ENCODE data around the gene RGS8. TPM values are rescaled to one million over a fixed set of nuclear protein-coding genes. Genes with fewer than 3 reads are reported as not detected.

The RGS8 gene, protein sequence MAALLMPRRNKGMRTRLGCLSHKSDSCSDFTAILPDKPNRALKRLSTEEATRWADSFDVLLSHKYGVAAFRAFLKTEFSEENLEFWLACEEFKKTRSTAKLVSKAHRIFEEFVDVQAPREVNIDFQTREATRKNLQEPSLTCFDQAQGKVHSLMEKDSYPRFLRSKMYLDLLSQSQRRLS
- total RNA-seq (2022) (not detected in 2 replicates), Bru-seq, nascent RNA (not detected), BruChase-seq, experiment 1, labeled RNA remaining after a 6-hour chase (not detected), BruChase-seq, experiment 2, labeled RNA remaining after a 2-hour chase (not detected)
- long read RNA-seq, result 0 reads

DNA sequence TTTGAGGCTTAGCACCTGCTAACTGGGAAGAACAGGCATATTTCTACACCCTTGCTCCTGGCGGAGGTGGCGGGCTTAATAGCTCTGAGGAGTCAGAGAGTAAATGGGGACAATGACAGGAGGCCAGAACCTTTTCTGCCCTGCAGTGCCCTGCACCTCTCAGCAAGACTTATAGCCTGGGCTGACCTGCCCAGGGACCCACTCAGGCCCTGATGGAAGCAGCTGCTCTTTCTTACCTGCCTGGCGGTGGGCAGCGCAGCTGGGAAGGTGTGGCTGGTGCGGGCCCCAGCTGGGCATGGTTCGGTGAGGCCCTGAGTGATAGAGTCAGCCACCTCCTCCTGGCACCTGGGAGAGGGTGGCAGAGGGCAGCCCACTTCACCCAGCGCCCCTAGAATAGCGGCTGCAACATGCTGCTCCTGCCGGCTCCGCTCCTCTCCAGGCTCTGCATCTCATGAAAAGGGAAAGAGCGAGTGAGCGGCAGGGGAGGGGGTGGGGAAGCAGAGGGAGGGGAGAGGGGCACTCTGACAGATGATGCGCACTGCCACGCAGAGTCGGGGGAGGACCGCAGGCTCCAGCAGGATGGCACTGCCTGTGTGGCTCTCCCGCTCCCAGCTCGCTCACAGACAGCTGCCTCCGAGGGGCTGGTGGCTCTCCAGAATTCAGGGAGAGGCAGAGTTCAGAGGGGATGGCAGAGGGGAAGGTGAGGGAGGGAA lies at the start of gene RGS8:
TSS of gene RGS8 (minus strand) at position 472 of the 713 bp plus-strand sequence. CDS start 14,938 bp downstream, outside the sequence.
- no peaks in the 10 kb centered on the region for H3K4me1 Mint-ChIP-seq (ENCODE audit: low read depth, unreplicated experiment)

DNA sequence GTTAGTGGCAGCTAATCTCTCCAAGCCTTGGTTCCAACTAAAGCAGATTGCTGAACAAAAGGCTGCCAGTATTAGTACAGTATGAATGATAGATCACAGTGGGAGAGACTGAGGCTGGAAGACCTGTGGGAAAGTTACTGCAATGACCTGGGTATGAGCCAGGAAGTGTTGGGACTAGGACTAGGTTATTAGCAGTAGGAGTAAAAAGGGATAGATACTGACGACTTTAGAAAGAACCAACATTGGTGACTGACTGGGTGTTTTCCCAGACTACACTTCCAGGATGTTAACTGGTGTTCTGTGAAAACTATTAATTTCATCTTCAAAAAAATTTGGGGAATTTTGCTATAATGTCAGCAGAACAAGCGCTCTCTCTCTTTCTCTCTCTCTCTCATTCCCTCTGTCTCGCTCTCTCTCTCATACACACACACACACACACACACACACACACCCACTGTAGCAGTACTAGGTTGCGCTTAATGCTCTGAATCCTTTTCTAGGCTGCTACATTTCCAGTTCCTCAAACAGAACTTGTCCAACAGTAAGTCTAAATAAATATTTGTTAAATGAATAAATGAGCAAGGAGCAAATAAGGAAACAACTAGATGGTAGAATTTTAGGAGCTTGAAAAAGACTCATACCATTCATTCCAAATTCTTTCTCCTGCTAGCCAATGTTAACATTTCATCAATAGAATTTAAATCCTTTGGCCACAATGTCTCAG lies 47.6 kb upstream of the RGS8 start:
- Mint-ChIP-seq H3K9me3 (ENCODE audit: low read depth, unreplicated experiment) (no peaks in the 10 kb centered on the region), H3K27ac (ENCODE audit: unreplicated experiment) (no peak overlapping the region), H3K4me3 (ENCODE audit: low read depth, unreplicated experiment) (no peak overlapping the region), H3K36me3 (ENCODE audit: insufficient read depth, unreplicated experiment) (no peaks in the 10 kb centered on the region), H3K27me3 (ENCODE audit: unreplicated experiment) (peaks cover 39% of the 10 kb centered on the region), H3K4me1 (ENCODE audit: low read depth, unreplicated experiment) (no peaks in the 10 kb centered on the region)
- TF ChIP-seq, protein P1, sequence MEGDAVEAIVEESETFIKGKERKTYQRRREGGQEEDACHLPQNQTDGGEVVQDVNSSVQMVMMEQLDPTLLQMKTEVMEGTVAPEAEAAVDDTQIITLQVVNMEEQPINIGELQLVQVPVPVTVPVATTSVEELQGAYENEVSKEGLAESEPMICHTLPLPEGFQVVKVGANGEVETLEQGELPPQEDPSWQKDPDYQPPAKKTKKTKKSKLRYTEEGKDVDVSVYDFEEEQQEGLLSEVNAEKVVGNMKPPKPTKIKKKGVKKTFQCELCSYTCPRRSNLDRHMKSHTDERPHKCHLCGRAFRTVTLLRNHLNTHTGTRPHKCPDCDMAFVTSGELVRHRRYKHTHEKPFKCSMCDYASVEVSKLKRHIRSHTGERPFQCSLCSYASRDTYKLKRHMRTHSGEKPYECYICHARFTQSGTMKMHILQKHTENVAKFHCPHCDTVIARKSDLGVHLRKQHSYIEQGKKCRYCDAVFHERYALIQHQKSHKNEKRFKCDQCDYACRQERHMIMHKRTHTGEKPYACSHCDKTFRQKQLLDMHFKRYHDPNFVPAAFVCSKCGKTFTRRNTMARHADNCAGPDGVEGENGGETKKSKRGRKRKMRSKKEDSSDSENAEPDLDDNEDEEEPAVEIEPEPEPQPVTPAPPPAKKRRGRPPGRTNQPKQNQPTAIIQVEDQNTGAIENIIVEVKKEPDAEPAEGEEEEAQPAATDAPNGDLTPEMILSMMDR (IDR thresholded peaks at IDR 0.05; ENCODE audit: unreplicated experiment), result no peak
- intact Hi-C loops (cut with micrococcal nuclease; ENCODE audit: unreplicated experiment), result no loop called here
- CTCF ChIA-PET, result interaction anchor here (0.7 kb wide), 1 partner anchor 31 kb away, joined by 4 read pairs; no protein-coding TSS in a partner anchor
- no peak for DNase-seq
- BruUV-seq (replicated peaks), result no TSS peak

More for the DNA sequence above, at the start of gene RGS8:
- Mint-ChIP-seq H3K27me3 (ENCODE audit: unreplicated experiment) (peaks cover 12% of the 10 kb centered on the region), H3K27ac (ENCODE audit: unreplicated experiment) (no peak within 1 kb of the TSS), H3K9me3 (ENCODE audit: low read depth, unreplicated experiment) (no peaks in the 10 kb centered on the region), H3K36me3 (ENCODE audit: insufficient read depth, unreplicated experiment) (no peaks in the 10 kb centered on the region), H3K4me3 (ENCODE audit: low read depth, unreplicated experiment) (no peak within 1 kb of the TSS)
- no TSS peak for BruUV-seq (replicated peaks)
- CTCF ChIA-PET, result interaction anchor here (2.0 kb wide), 1 partner anchor 83 kb away, joined by 4 read pairs; no protein-coding TSS in a partner anchor
- intact Hi-C loops (cut with micrococcal nuclease; ENCODE audit: unreplicated experiment), result no loop called here
- TF ChIP-seq, protein P1 (IDR thresholded peaks at IDR 0.05; ENCODE audit: unreplicated experiment), result no peak
- DNase-seq, result no peak

DNA sequence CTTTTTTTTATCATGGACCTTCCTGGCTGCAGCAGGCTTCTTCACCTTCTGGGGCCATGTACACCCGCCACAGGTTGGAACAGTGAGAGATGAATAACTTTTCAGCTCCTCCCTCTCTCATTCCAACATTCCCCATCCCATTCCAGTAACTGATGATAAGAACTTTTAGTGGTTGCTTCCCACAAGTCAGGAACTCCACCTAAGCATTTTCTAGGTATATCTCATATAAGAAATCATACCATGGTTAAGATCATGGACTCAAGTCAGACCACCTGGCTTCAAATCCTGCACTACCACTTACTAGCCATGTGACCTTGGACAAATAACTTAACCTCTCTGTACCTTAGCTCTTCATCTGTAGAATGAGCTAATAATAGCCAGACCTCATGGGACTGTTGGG lies 42.5 kb upstream of the RGS8 start:
- no TSS peak for BruUV-seq (replicated peaks)
- H3K36me3 Mint-ChIP-seq (ENCODE audit: insufficient read depth, unreplicated experiment), result no peaks in the 10 kb centered on the region
- intact Hi-C loops (cut with micrococcal nuclease; ENCODE audit: unreplicated experiment), result no loop called here
- peaks cover 25% of the 10 kb centered on the region for H3K27me3 Mint-ChIP-seq (ENCODE audit: unreplicated experiment)
- no peaks in the 10 kb centered on the region for H3K9me3 Mint-ChIP-seq (ENCODE audit: low read depth, unreplicated experiment)
- peaks cover 10% of the 10 kb centered on the region for H3K4me1 Mint-ChIP-seq (ENCODE audit: low read depth, unreplicated experiment)
- CTCF ChIA-PET, result interaction anchor here (1.8 kb wide), 1 partner anchor 38 kb away, joined by 4 read pairs; no protein-coding TSS in a partner anchor
- no peak overlapping the region for H3K27ac Mint-ChIP-seq (ENCODE audit: unreplicated experiment)
- TF ChIP-seq, protein P1 (IDR thresholded peaks at IDR 0.05; ENCODE audit: unreplicated experiment), result no peak
- H3K4me3 Mint-ChIP-seq (ENCODE audit: low read depth, unreplicated experiment), result no peak overlapping the region
- no peak for DNase-seq
